Skin of body (tissue), 2 donors: Measurements from ENCODE around the gene ZNF598. TPM values are rescaled to one million over a fixed set of nuclear protein-coding genes. Genes with fewer than 3 reads are reported as not detected.

Experiments used
- DNase-seq: peaks from one replicate; lab custom pipeline; 2025; lab: John Stamatoyannopoulos, UW
- total RNA-seq: library from RNA; depleted of rRNA; stranded (reverse); fragments of >200 nt; gene quantifications from one replicate; pipeline ENCODE4 v1.2.3, GENCODE V29; 2014

The ZNF598 gene
- total RNA-seq, 1 donor from 2014 or later, result 12.8 TPM

- no peak for DNase-seq
These were observed 1.6 kb downstream of the ZNF598 start for GRCh38 chr16:2008009-2008526.

GRCh38 chr16:2007081-2007836 lies 2.4 kb downstream of the ZNF598 start:
- DNase-seq, result no peak

- no peak for DNase-seq
These were observed 3.3 kb downstream of the ZNF598 start for GRCh38 chr16:2006317-2006716.

- no peak for DNase-seq
These were observed 4.0 kb downstream of the ZNF598 start for GRCh38 chr16:2005646-2006045.

- no peak for DNase-seq
These were observed 4.7 kb downstream of the ZNF598 start for GRCh38 chr16:2004795-2005517.

- DNase-seq, result peak; percentile 26
These were observed 5.6 kb downstream of the ZNF598 start for GRCh38 chr16:2003827-2004641.

GRCh38 chr16:2003231-2003826 lies 6.3 kb downstream of the ZNF598 start:
- no peak for DNase-seq

- no peak for DNase-seq
These were observed 7.0 kb downstream of the ZNF598 start for GRCh38 chr16:2002406-2003230.

- no peak for DNase-seq
These were observed 7.9 kb downstream of the ZNF598 start for GRCh38 chr16:2001456-2002355.

- no peak for DNase-seq
These were observed 8.6 kb downstream of the ZNF598 start for GRCh38 chr16:2001035-2001434.

- DNase-seq, result no peak
These were observed 9.6 kb downstream of the ZNF598 start for GRCh38 chr16:1999866-2000514.

- no peak for DNase-seq
These were observed 10.5 kb downstream of the ZNF598 start for GRCh38 chr16:1998852-1999801.

- DNase-seq, result no peak
These were observed 11.2 kb downstream of the ZNF598 start for GRCh38 chr16:1998360-1998835.

GRCh38 chr16:1997494-1998359 lies 11.9 kb downstream of the ZNF598 start:
- peak; percentile 39 for DNase-seq

GRCh38 chr16:1993731-1994131 lies 15.9 kb downstream of the ZNF598 start:
- DNase-seq, result no peak

- DNase-seq, result no peak
These were observed 16.8 kb downstream of the ZNF598 start for GRCh38 chr16:1992704-1993317.
